ENCODE results near the gene HACD3.
"Not testable (repeated sequence)": the region's sequence is repeated elsewhere in the genome, so short reads cannot be mapped to it uniquely, and the experiment has no call there.

DNA sequence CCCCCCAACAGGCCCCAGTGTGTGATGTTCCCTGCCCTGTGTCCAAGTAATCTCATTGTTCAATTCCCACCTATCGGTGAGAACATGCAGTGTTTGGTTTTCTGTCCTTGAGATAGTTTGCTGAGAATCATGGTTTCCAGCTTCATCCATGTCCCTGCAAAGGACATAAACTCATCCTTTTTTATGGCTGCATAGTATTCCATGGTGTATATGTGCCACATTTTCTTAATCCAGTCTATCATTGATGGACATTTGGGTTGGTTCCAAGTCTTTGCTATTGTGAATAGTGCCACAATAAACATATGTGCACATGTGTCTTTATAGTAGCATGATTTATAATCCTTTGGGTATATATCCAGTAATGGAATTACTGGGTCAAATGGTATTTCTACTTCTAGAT is 85.6 kb downstream of the HACD3 start:
- TF ChIP-seq, protein P1, sequence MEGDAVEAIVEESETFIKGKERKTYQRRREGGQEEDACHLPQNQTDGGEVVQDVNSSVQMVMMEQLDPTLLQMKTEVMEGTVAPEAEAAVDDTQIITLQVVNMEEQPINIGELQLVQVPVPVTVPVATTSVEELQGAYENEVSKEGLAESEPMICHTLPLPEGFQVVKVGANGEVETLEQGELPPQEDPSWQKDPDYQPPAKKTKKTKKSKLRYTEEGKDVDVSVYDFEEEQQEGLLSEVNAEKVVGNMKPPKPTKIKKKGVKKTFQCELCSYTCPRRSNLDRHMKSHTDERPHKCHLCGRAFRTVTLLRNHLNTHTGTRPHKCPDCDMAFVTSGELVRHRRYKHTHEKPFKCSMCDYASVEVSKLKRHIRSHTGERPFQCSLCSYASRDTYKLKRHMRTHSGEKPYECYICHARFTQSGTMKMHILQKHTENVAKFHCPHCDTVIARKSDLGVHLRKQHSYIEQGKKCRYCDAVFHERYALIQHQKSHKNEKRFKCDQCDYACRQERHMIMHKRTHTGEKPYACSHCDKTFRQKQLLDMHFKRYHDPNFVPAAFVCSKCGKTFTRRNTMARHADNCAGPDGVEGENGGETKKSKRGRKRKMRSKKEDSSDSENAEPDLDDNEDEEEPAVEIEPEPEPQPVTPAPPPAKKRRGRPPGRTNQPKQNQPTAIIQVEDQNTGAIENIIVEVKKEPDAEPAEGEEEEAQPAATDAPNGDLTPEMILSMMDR (IDR thresholded peaks at IDR 0.05): not testable (repeated sequence)
- not testable (repeated sequence) for TF ChIP-seq POLR2A (IDR thresholded peaks at IDR 0.05)
